ENCODE results near the gene SNORC. TPM values are rescaled to one million over a fixed set of nuclear protein-coding genes. Genes with fewer than 3 reads are reported as not detected.
"Not testable (repeated sequence)": the region's sequence is repeated elsewhere in the genome, so short reads cannot be mapped to it uniquely, and the experiment has no call there.

Gene SNORC
- total RNA-seq, 1 donor from 2014 or later, result not detected

DNA sequence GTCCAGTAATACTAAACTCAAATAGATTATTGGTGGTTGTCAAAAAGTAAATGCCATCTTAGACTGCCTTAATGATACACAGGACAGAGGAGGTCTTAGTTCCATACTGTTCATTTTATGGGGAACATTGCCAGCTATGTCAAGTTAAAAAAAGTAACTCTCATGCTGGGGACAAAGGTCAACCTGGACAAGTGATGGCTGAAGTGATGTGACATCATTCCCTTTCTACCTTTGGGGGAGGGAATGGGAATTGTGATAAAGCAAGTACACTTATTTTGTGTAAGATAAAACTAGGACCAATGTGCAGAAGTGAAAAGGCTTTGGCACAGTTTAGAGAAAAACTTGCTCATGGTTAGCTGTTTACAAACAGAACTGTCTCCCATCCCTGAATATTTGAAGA, 24.0 kb upstream of the SNORC start:
- Histone ChIP-seq H3K4me1 (no peaks in the 10 kb centered on the region), H3K9ac (no peak overlapping the region), H3K27me3 (no peaks in the 10 kb centered on the region), H3K9me3 (ENCODE audit: low read depth) (no peaks in the 10 kb centered on the region), H3K36me3 (peaks cover 24% of the 10 kb centered on the region), H3K4me3 (no peak overlapping the region), H3K79me2 (ENCODE audit: low read depth) (no peaks in the 10 kb centered on the region), H2AFZ (replicated peaks) (no peak overlapping the region), H3F3A (ENCODE audit: low read depth) (no peaks in the 10 kb centered on the region), H4K20me1 (ENCODE audit: low read depth) (no peaks in the 10 kb centered on the region), H3K27ac (no peak overlapping the region), H3K4me2 (no peak overlapping the region)
- Mint-ChIP-seq H3K4me3 (no peak overlapping the region), H3K36me3 (peaks cover 16% of the 10 kb centered on the region), H3K27me3 (ENCODE audit: insufficient read depth, low read depth) (peaks cover 2% of the 10 kb centered on the region), H3K9me3 (no peaks in the 10 kb centered on the region), H3K27ac (no peak overlapping the region), H3K4me1 (no peaks in the 10 kb centered on the region)
- DNase-seq (ENCODE audit: low spot score), result no peak
- TF ChIP-seq, protein P1, sequence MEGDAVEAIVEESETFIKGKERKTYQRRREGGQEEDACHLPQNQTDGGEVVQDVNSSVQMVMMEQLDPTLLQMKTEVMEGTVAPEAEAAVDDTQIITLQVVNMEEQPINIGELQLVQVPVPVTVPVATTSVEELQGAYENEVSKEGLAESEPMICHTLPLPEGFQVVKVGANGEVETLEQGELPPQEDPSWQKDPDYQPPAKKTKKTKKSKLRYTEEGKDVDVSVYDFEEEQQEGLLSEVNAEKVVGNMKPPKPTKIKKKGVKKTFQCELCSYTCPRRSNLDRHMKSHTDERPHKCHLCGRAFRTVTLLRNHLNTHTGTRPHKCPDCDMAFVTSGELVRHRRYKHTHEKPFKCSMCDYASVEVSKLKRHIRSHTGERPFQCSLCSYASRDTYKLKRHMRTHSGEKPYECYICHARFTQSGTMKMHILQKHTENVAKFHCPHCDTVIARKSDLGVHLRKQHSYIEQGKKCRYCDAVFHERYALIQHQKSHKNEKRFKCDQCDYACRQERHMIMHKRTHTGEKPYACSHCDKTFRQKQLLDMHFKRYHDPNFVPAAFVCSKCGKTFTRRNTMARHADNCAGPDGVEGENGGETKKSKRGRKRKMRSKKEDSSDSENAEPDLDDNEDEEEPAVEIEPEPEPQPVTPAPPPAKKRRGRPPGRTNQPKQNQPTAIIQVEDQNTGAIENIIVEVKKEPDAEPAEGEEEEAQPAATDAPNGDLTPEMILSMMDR (IDR thresholded peaks at IDR 0.05), result no peak
- TF ChIP-seq EZH2 (IDR thresholded peaks at IDR 0.05) (no peak), EZH2phosphoT487 (IDR thresholded peaks at IDR 0.05) (no peak)

DNA sequence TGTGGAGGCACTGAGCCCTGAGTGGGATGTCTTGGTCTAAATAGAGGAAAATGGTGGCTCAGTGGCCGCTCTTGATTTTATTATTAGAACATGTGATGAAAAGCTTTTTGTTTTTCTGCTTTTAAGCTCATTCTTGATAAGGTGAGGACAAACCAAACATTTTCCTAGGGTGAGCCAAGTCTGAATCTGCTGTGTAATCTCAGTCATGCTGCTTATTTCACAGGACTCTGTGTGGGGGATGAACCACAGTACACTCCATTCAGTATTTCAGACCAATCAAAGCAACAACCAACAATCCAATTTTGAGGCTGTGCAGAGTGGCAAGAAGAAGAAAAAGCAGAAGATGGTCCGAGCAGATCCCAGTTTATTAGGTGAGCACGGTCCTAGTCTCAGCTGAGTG, 20.0 kb upstream of the SNORC start:
- no peaks in the 10 kb centered on the region for H3K27me3 ChIP-seq
- peaks cover 22% of the 10 kb centered on the region for H3K36me3 Mint-ChIP-seq
- no peak overlapping the region for H3K4me2 ChIP-seq
- H3K36me3 ChIP-seq, result peaks cover 17% of the 10 kb centered on the region
- H4K20me1 ChIP-seq (ENCODE audit: low read depth), result no peaks in the 10 kb centered on the region
- no peak overlapping the region for H3K27ac ChIP-seq
- no peaks in the 10 kb centered on the region for H3K4me1 Mint-ChIP-seq
- no peak overlapping the region for H3K4me3 ChIP-seq
- no peaks in the 10 kb centered on the region for H3K4me1 ChIP-seq
- no peak overlapping the region for H2AFZ ChIP-seq (replicated peaks)
- TF ChIP-seq EZH2phosphoT487 (IDR thresholded peaks at IDR 0.05), result no peak
- TF ChIP-seq, protein P1 (IDR thresholded peaks at IDR 0.05), result no peak
- no peak for TF ChIP-seq EZH2 (IDR thresholded peaks at IDR 0.05)
- H3K9me3 Mint-ChIP-seq, result no peaks in the 10 kb centered on the region
- no peaks in the 10 kb centered on the region for H3K27me3 Mint-ChIP-seq (ENCODE audit: insufficient read depth, low read depth)
- no peaks in the 10 kb centered on the region for H3K79me2 ChIP-seq (ENCODE audit: low read depth)
- no peak overlapping the region for H3K27ac Mint-ChIP-seq
- no peak for DNase-seq (ENCODE audit: low spot score)
- no peak overlapping the region for H3K9ac ChIP-seq
- H3K4me3 Mint-ChIP-seq, result no peak overlapping the region
- H3K9me3 ChIP-seq (ENCODE audit: low read depth), result no peaks in the 10 kb centered on the region
- H3F3A ChIP-seq (ENCODE audit: low read depth), result peaks cover 3% of the 10 kb centered on the region

DNA sequence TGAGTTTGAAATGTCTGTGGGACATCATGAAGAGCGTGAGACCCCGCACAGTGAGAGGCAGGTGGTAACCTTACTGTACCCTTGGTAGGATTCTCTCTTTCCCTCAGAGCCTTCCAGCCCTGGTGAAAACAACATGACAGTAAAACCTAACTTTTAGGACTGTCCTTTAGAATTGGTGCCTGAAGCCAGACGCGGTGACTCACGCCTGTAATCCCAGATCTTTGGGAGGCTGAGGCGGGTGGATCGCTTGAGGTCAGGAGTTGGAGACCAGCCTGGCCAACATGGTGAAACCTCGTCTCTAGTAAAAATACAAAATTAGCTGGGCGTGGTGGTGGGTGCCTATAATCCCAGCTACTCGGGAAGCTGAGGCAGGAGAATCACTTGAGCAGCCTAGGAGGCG, 18.0 kb upstream of the SNORC start:
- H3K4me1 ChIP-seq; H3K9me3 Mint-ChIP-seq; H3K4me3 ChIP-seq; H3F3A ChIP-seq (ENCODE audit: low read depth); H3K36me3 ChIP-seq; DNase-seq (ENCODE audit: low spot score); H3K9me3 ChIP-seq (ENCODE audit: low read depth); H3K9ac ChIP-seq; H3K79me2 ChIP-seq (ENCODE audit: low read depth); H2AFZ ChIP-seq (replicated peaks); H3K4me1 Mint-ChIP-seq; H4K20me1 ChIP-seq (ENCODE audit: low read depth); H3K27me3 Mint-ChIP-seq (ENCODE audit: insufficient read depth, low read depth); H3K4me3 Mint-ChIP-seq; H3K4me2 ChIP-seq; H3K27ac ChIP-seq; H3K27me3 ChIP-seq; H3K27ac Mint-ChIP-seq: not testable (repeated sequence)
- peaks cover 29% of the 10 kb centered on the region for H3K36me3 Mint-ChIP-seq

DNA sequence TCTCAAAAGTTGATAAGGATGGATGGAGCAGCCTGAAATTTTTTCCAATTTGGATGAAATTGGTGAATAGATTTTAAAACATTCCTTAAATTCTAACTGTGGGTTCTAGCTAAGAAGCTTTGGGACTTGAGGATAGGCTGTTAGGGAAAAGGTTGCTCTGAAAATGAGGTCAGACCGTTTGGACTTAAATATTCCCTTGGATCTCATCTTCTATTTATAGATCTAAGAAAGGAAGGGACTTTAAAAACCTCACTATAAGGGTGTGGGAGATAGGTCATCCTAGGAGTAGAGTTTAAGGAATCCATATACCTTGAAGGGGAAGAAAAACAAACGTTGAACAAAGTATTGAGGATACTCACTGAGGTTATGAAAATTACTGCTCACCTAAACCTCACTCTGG, 17.4 kb upstream of the SNORC start:
- no peaks in the 10 kb centered on the region for H3K9me3 ChIP-seq (ENCODE audit: low read depth)
- no peak overlapping the region for H3K27ac ChIP-seq
- no peaks in the 10 kb centered on the region for H3K9me3 Mint-ChIP-seq
- H3K4me1 Mint-ChIP-seq, result no peaks in the 10 kb centered on the region
- no peak overlapping the region for H2AFZ ChIP-seq (replicated peaks)
- TF ChIP-seq EZH2 (IDR thresholded peaks at IDR 0.05) (no peak), EZH2phosphoT487 (IDR thresholded peaks at IDR 0.05) (no peak)
- TF ChIP-seq, protein P1 (IDR thresholded peaks at IDR 0.05), result no peak
- H4K20me1 ChIP-seq (ENCODE audit: low read depth), result no peaks in the 10 kb centered on the region
- no peak for DNase-seq (ENCODE audit: low spot score)
- no peaks in the 10 kb centered on the region for H3K79me2 ChIP-seq (ENCODE audit: low read depth)
- H3K4me2 ChIP-seq, result no peak overlapping the region
- peaks cover 3% of the 10 kb centered on the region for H3F3A ChIP-seq (ENCODE audit: low read depth)
- no peak overlapping the region for H3K27ac Mint-ChIP-seq
- H3K36me3 Mint-ChIP-seq, result peaks cover 31% of the 10 kb centered on the region
- no peaks in the 10 kb centered on the region for H3K4me1 ChIP-seq
- H3K27me3 ChIP-seq, result no peaks in the 10 kb centered on the region
- no peaks in the 10 kb centered on the region for H3K27me3 Mint-ChIP-seq (ENCODE audit: insufficient read depth, low read depth)
- H3K36me3 ChIP-seq, result no peaks in the 10 kb centered on the region
- no peak overlapping the region for H3K4me3 ChIP-seq
- no peak overlapping the region for H3K4me3 Mint-ChIP-seq
- no peak overlapping the region for H3K9ac ChIP-seq
